SK-N-SH treated with all-trans-retinoic acid at 6 μM for 48 hours (cell line): ENCODE measurements around the gene ZNF184.

Source experiments
- ATAC-seq: fragments of 200-7000 bp; cut with Tn5 transposase; 3 replicates; pipeline ENCODE4 v1.9.1; 2020; ENCODE audit warnings: mild to moderate bottlenecking, moderate library complexity
- ARNTL ChIP-seq: fragments of 450-650 bp; formaldehyde crosslinking; IDR thresholded peaks from 2 replicates; pipeline ENCODE4 v1.5.0; 2020; ENCODE audit warnings: low read depth, mild to moderate bottlenecking, moderate library complexity, borderline replicate concordance
- BACH2 ChIP-seq: fragments of 250-450 bp; sonication (Bioruptor Pico); IDR thresholded peaks from 2 replicates; pipeline ENCODE4 v1.9.0; 2021; ENCODE audit warnings: mild to moderate bottlenecking, borderline replicate concordance
- CREB5 ChIP-seq: fragments of 250-450 bp; sonication (Bioruptor Pico); IDR thresholded peaks from 2 replicates; pipeline ENCODE4 v1.5.1; 2020; ENCODE audit warnings: low read depth, mild to moderate bottlenecking, moderate library complexity
- CSDC2 ChIP-seq: fragments of 250-450 bp; sonication (Bioruptor Pico); IDR thresholded peaks from 2 replicates; pipeline ENCODE4 v1.5.0; 2020; ENCODE audit warnings: mild to moderate bottlenecking, moderate library complexity
- GLIS3 ChIP-seq: fragments of 250-450 bp; sonication (Bioruptor Pico); IDR thresholded peaks from 2 replicates; pipeline ENCODE4 v1.5.0; 2020; ENCODE audit warnings: mild to moderate bottlenecking, moderate library complexity
- PATZ1 ChIP-seq: fragments of 250-450 bp; sonication (Bioruptor Pico); IDR thresholded peaks from 2 replicates; pipeline ENCODE4 v1.8.0; 2020; ENCODE audit warnings: mild to moderate bottlenecking, moderate library complexity, borderline replicate concordance
- POU6F1 ChIP-seq: fragments of 250-450 bp; sonication (Bioruptor Pico); IDR thresholded peaks from 2 replicates; pipeline ENCODE4 v1.8.0; 2021; ENCODE audit warnings: low read depth, mild to moderate bottlenecking, moderate library complexity, borderline replicate concordance
- PPARA ChIP-seq: fragments of 250-450 bp; sonication (Bioruptor Pico); IDR thresholded peaks from 2 replicates; pipeline ENCODE4 v1.5.0; 2020; ENCODE audit warnings: mild to moderate bottlenecking, borderline replicate concordance
- RARB ChIP-seq: fragments of 250-450 bp; sonication (Bioruptor Pico); IDR thresholded peaks from 2 replicates; pipeline ENCODE4 v1.8.0; 2021; ENCODE audit warnings: mild to moderate bottlenecking, moderate library complexity
- TCF4 ChIP-seq: fragments of 250-450 bp; sonication (Bioruptor Pico); IDR thresholded peaks from 2 replicates; pipeline ENCODE4 v1.8.0; 2021; ENCODE audit warnings: mild to moderate bottlenecking, moderate library complexity, borderline replicate concordance
- TOX ChIP-seq: fragments of 250-450 bp; sonication (Bioruptor Pico); IDR thresholded peaks from 2 replicates; pipeline ENCODE4 v1.8.0; 2021; ENCODE audit warnings: mild to moderate bottlenecking, moderate library complexity, borderline replicate concordance
- ZC3H10 ChIP-seq: fragments of 250-450 bp; sonication (Bioruptor Pico); IDR thresholded peaks from 2 replicates; pipeline ENCODE4 v1.5.1; 2021; ENCODE audit warnings: mild to moderate bottlenecking, moderate library complexity
- ZFP3 ChIP-seq: fragments of 250-450 bp; sonication (Bioruptor Pico); IDR thresholded peaks from 2 replicates; pipeline ENCODE4 v1.5.0; 2020; ENCODE audit warnings: mild to moderate bottlenecking, moderate library complexity
- ZFP30 ChIP-seq: fragments of 450-650 bp; formaldehyde crosslinking; IDR thresholded peaks from 2 replicates; pipeline ENCODE4 v1.5.0; 2022; ENCODE audit warnings: mild to moderate bottlenecking, moderate library complexity
- ZNF565 ChIP-seq: fragments of 450-650 bp; formaldehyde crosslinking; conservative IDR thresholded peaks from 2 replicates; pipeline ENCODE4 v1.5.0; 2020; ENCODE audit warnings: low read depth, mild to moderate bottlenecking, moderate library complexity
- ZNF70 ChIP-seq: fragments of 450-650 bp; formaldehyde crosslinking; IDR thresholded peaks from 2 replicates; pipeline ENCODE4 v1.5.0; 2020; ENCODE audit warnings: mild to moderate bottlenecking, moderate library complexity
- ZNF8 ChIP-seq: fragments of 450-650 bp; formaldehyde crosslinking; IDR thresholded peaks from 2 replicates; pipeline ENCODE4 v1.5.0; 2020; ENCODE audit warnings: mild to moderate bottlenecking, moderate library complexity
- TF ChIP-seq, protein P1 (sequence below): fragments of 250-450 bp; sonication (Bioruptor Pico); IDR thresholded peaks from 2 replicates; pipeline ENCODE4 v1.5.1; 2021; ENCODE audit warnings: mild to moderate bottlenecking, moderate library complexity
- TF ChIP-seq, protein P2 (sequence below): fragments of 250-450 bp; sonication (Bioruptor Pico); IDR thresholded peaks from 2 replicates; pipeline ENCODE4 v1.5.0; 2020; ENCODE audit warnings: mild to moderate bottlenecking, moderate library complexity

Gene ZNF184

DNA sequence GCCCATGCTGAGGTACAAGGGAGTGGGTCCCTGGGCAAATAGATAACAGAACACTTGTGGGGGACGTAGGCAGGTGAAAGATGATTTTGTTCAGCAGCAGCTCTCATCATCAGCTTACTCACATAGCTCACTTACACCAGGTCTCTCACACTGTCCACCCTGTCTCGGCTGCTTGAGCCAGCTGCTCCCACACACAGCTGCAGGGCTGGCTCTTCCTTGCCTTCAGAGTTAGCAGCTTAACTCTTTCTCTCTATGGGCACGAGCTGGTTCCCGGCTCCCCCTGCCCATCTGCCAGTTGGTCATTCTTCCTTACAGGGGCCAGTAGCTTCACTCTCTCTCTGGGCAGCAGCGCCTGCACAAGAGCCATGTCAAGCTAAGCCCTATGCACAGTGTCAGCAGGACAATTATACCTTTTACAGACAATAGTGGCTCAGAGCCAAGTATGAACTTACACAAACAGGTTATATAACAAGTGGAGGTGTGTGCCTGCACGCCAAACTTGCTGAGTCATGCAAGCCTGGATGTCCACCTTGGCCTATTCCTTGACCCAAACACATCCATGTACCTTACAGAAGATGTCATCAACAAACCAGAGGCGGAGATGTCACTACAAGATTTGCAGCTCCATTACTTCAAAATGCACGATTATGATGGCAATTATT, 65.6 kb downstream of the ZNF184 start:
- TF ChIP-seq PPARA, result no peak
- no peak for TF ChIP-seq ZFP3 (CRISPR knock-in tag)
- TF ChIP-seq CREB5 (CRISPR knock-in tag), result no peak
- no peak for TF ChIP-seq ZNF8 (CRISPR knock-in tag)
- TF ChIP-seq, protein P1, sequence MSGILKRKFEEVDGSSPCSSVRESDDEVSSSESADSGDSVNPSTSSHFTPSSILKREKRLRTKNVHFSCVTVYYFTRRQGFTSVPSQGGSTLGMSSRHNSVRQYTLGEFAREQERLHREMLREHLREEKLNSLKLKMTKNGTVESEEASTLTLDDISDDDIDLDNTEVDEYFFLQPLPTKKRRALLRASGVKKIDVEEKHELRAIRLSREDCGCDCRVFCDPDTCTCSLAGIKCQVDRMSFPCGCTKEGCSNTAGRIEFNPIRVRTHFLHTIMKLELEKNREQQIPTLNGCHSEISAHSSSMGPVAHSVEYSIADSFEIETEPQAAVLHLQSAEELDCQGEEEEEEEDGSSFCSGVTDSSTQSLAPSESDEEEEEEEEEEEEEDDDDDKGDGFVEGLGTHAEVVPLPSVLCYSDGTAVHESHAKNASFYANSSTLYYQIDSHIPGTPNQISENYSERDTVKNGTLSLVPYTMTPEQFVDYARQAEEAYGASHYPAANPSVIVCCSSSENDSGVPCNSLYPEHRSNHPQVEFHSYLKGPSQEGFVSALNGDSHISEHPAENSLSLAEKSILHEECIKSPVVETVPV, result no peak
- TF ChIP-seq, protein P2, sequence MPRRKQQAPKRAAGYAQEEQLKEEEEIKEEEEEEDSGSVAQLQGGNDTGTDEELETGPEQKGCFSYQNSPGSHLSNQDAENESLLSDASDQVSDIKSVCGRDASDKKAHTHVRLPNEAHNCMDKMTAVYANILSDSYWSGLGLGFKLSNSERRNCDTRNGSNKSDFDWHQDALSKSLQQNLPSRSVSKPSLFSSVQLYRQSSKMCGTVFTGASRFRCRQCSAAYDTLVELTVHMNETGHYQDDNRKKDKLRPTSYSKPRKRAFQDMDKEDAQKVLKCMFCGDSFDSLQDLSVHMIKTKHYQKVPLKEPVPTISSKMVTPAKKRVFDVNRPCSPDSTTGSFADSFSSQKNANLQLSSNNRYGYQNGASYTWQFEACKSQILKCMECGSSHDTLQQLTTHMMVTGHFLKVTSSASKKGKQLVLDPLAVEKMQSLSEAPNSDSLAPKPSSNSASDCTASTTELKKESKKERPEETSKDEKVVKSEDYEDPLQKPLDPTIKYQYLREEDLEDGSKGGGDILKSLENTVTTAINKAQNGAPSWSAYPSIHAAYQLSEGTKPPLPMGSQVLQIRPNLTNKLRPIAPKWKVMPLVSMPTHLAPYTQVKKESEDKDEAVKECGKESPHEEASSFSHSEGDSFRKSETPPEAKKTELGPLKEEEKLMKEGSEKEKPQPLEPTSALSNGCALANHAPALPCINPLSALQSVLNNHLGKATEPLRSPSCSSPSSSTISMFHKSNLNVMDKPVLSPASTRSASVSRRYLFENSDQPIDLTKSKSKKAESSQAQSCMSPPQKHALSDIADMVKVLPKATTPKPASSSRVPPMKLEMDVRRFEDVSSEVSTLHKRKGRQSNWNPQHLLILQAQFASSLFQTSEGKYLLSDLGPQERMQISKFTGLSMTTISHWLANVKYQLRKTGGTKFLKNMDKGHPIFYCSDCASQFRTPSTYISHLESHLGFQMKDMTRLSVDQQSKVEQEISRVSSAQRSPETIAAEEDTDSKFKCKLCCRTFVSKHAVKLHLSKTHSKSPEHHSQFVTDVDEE (CRISPR knock-in tag), result no peak
- no peak for TF ChIP-seq RARB
- TF ChIP-seq ZNF70 (CRISPR knock-in tag), result no peak
- TF ChIP-seq TCF4, result no peak
- TF ChIP-seq BACH2 (CRISPR knock-in tag), result no peak
- no peak for TF ChIP-seq ZC3H10 (CRISPR knock-in tag)
- TF ChIP-seq PATZ1 (CRISPR knock-in tag), result no peak
- TF ChIP-seq POU6F1 (CRISPR knock-in tag), result no peak
- no peak for TF ChIP-seq GLIS3 (CRISPR knock-in tag)
- no peak for TF ChIP-seq CSDC2 (CRISPR knock-in tag)
- no peak for TF ChIP-seq ZFP30 (CRISPR knock-in tag)
- no peak for TF ChIP-seq ZNF565 (CRISPR knock-in tag)
- no peak for TF ChIP-seq TOX (CRISPR knock-in tag)
- TF ChIP-seq ARNTL, result no peak
- ATAC-seq, result no peak

DNA sequence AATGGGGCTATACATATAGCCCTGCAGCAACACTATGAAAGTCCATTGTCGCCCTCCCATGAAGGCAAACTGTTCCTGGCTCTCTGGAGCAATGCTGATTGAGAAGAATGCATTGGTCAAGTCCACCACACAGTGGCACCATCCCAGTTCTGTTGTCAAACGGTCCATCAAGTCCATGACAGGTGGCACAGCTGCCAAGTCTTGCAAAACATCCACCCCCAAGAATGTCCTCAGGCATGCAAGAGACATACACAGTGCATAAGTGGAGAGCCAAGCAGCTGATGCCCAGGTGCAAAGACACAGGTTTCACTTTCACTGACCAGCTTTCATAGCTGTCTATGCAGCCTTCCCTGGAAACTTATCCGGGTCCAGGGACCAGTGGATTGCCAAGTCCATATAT, 66.8 kb downstream of the ZNF184 start:
- TF ChIP-seq, protein P1, result no peak
- TF ChIP-seq, all 23 proteins: peak for 0
- no peak for ATAC-seq
